NCI-H2107 (cell line): ENCODE data around the gene HSF2BP.
"Not testable (repeated sequence)": the region's sequence is repeated elsewhere in the genome, so short reads cannot be mapped to it uniquely, and the experiment has no call there.

ENCODE experiments used
- DNase-seq: peaks from one replicate; lab custom pipeline; 2025; lab: John Stamatoyannopoulos, UW

The HSF2BP gene

GRCh38 chr21:43619344-43619743, 39.9 kb downstream of the HSF2BP start:
- no peak for DNase-seq

GRCh38 chr21:43618940-43619339, 40.3 kb downstream of the HSF2BP start:
- DNase-seq, result no peak

GRCh38 chr21:43616861-43617260, 42.4 kb downstream of the HSF2BP start:
- not testable (repeated sequence) for DNase-seq

GRCh38 chr21:43614839-43615238, 44.4 kb downstream of the HSF2BP start:
- DNase-seq, result no peak

- DNase-seq, result no peak
These were observed 45.3 kb downstream of the HSF2BP start for GRCh38 chr21:43613755-43614638.

GRCh38 chr21:43611598-43612369, 47.5 kb downstream of the HSF2BP start:
- no peak for DNase-seq

- DNase-seq, result peak; percentile 95
These were observed 49.6 kb downstream of the HSF2BP start for GRCh38 chr21:43609501-43610340.

GRCh38 chr21:43608664-43609063, 50.6 kb downstream of the HSF2BP start:
- no peak for DNase-seq

GRCh38 chr21:43608225-43608624, 51.1 kb downstream of the HSF2BP start:
- DNase-seq, result no peak

- DNase-seq, result no peak
These were observed 53.7 kb downstream of the HSF2BP start for GRCh38 chr21:43605320-43606215.

GRCh38 chr21:43604505-43605204, 54.6 kb downstream of the HSF2BP start:
- no peak for DNase-seq

- DNase-seq, result no peak
These were observed 55.4 kb downstream of the HSF2BP start for GRCh38 chr21:43603641-43604504.

GRCh38 chr21:43603233-43603626, 56.1 kb downstream of the HSF2BP start:
- no peak for DNase-seq

- DNase-seq, result no peak
These were observed 56.7 kb downstream of the HSF2BP start for GRCh38 chr21:43602266-43603232.

- no peak for DNase-seq
These were observed 58.5 kb downstream of the HSF2BP start for GRCh38 chr21:43600642-43601402.

GRCh38 chr21:43599728-43600127, 59.6 kb downstream of the HSF2BP start:
- no peak for DNase-seq

GRCh38 chr21:43598416-43599120, 60.7 kb downstream of the HSF2BP start:
- no peak for DNase-seq
